Measurements from ENCODE around the gene CXCL5.

DNA sequence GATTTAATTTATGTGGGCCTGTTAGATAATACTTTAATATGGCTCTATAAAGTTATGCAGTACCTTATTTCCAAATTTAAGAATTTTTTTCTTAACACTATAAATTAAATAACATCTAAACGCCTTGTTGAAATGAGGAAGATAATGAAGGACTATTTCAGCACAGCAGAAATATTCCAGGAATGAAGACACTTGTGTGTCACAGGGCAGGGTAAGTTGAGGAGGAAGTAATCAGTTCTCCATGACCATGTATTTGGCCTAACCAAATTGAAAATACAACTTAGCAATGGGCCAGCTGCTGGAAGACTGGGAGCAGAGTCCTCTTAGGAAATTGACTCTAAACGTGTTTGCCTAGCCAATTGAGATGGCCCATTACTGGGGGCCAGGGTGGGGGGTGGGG, 23.1 kb upstream of the CXCL5 start:
- TF ChIP-seq RAD21 (CRISPR knock-in tag; IDR thresholded peaks at IDR 0.05), result no peak
- TF ChIP-seq, protein P1, sequence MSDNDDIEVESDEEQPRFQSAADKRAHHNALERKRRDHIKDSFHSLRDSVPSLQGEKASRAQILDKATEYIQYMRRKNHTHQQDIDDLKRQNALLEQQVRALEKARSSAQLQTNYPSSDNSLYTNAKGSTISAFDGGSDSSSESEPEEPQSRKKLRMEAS (IDR thresholded peaks at IDR 0.05), result no peak
- TF ChIP-seq FOXP1 (IDR thresholded peaks at IDR 0.05), result no peak
- no peak for TF ChIP-seq FOXP1 (CRISPR knock-in tag; IDR thresholded peaks at IDR 0.05)
- no peak for TF ChIP-seq CTCF (CRISPR knock-in tag; IDR thresholded peaks at IDR 0.05)
- no peak for TF ChIP-seq TAF1 (CRISPR knock-in tag; IDR thresholded peaks at IDR 0.05)
